MM.1S (cell line): ENCODE results near the gene UNC13B.

ENCODE experiments used
- EZH2 ChIP-seq: fragments of 300-600 bp; sonication (generic); optimal IDR thresholded peaks from 2 replicates; pipeline ENCODE3; 2017; ENCODE audit warnings: low read depth, mild to moderate bottlenecking, antibody characterized with exemption, low read length, mixed read lengths
- TF ChIP-seq, protein P1 (sequence below): fragments of 300-600 bp; sonication (generic); IDR thresholded peaks from 2 replicates; pipeline ENCODE4 v1.5.1; 2016; ENCODE audit warnings: antibody characterized with exemption, low read length, mixed read lengths

DNA sequence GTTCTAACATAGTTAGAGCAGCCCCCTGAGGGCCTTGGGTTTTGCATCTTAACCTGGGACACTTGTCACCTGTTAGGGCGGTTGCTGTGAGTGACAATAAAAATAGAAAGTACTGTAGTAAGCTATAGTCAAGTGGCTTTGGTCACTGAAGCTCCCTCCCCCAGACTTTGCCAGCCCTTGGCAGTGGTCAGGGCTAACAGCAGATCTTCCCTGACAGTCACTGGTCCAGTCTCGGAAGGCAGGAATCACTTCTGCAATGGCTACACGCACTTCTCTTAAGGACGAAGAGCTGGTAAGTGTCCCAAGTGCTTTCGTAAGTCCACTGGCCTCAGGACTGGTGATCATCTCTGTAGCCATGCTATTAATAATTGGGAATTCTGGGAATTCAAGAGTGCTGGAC lies 213.1 kb downstream of the UNC13B start:
- TF ChIP-seq, protein P1, sequence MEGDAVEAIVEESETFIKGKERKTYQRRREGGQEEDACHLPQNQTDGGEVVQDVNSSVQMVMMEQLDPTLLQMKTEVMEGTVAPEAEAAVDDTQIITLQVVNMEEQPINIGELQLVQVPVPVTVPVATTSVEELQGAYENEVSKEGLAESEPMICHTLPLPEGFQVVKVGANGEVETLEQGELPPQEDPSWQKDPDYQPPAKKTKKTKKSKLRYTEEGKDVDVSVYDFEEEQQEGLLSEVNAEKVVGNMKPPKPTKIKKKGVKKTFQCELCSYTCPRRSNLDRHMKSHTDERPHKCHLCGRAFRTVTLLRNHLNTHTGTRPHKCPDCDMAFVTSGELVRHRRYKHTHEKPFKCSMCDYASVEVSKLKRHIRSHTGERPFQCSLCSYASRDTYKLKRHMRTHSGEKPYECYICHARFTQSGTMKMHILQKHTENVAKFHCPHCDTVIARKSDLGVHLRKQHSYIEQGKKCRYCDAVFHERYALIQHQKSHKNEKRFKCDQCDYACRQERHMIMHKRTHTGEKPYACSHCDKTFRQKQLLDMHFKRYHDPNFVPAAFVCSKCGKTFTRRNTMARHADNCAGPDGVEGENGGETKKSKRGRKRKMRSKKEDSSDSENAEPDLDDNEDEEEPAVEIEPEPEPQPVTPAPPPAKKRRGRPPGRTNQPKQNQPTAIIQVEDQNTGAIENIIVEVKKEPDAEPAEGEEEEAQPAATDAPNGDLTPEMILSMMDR, result no peak
- no peak for TF ChIP-seq EZH2
